HUES48 (cell line): Measurements from ENCODE around the gene MTG1.
"Not testable (repeated sequence)": the region's sequence is repeated elsewhere in the genome, so short reads cannot be mapped to it uniquely, and the experiment has no call there.

Source experiments
- H3K27ac ChIP-seq: one replicate; pipeline ENCODE4 v1.7.0; 2013; ENCODE audit warnings: low read depth, low read length, inconsistent platforms
- H3K27me3 ChIP-seq: 2 replicates; pipeline ENCODE4 v1.6.1; 2013; ENCODE audit warnings: mild to moderate bottlenecking, low read length; ENCODE audit not compliant: control insufficient read depth, insufficient read depth
- H3K36me3 ChIP-seq: 2 replicates; pipeline ENCODE4 v1.6.1; 2013; ENCODE audit warnings: low read length; ENCODE audit not compliant: control insufficient read depth, insufficient read depth
- H3K4me1 ChIP-seq: 2 replicates; pipeline ENCODE4 v1.6.1; 2013; ENCODE audit warnings: mild to moderate bottlenecking, low read length; ENCODE audit not compliant: control insufficient read depth, insufficient read depth
- H3K4me3 ChIP-seq: 2 replicates; pipeline ENCODE4 v1.5.1; 2013; ENCODE audit warnings: mild to moderate bottlenecking, low read depth, low read length
- H3K9ac ChIP-seq: 2 replicates; pipeline ENCODE4 v1.6.1; 2013; ENCODE audit warnings: mild to moderate bottlenecking, low read depth, low read length, moderate library complexity
- H3K9me3 ChIP-seq: 2 replicates; pipeline ENCODE4 v1.6.1; 2013; ENCODE audit warnings: low read length; ENCODE audit not compliant: control insufficient read depth, insufficient read depth

The MTG1 gene

GRCh38 chr10:133431888-133432613, 38.1 kb downstream of the MTG1 start:
- H3K36me3 ChIP-seq, H3K4me3 ChIP-seq, H3K9me3 ChIP-seq, H3K4me1 ChIP-seq, H3K9ac ChIP-seq, H3K27ac ChIP-seq, H3K27me3 ChIP-seq: not testable (repeated sequence)

DNA sequence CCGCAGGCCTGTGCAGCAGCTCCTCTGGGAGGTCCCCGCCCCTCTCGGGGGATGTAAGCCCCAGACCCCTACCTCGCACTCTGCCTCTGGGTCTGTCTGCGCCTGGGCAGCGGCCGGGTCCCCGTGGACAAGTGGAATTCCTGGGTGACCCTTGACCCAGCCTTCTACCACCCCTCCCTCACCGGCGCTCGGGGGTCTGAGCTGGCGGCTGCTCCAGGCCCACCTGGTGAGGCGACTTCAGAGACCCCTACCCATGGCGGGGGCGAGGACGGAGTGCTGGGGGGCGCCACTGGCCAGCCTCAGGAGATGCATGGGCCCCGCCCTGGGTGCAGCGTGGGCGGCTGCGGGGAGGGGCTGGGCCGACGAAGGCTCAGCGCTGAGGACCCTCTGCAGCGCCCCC, 38.8 kb downstream of the MTG1 start:
- not testable (repeated sequence) for H3K4me1 ChIP-seq, H3K27ac ChIP-seq, H3K27me3 ChIP-seq, H3K4me3 ChIP-seq, H3K9me3 ChIP-seq, H3K9ac ChIP-seq, H3K36me3 ChIP-seq

GRCh38 chr10:133438711-133439273, 44.8 kb downstream of the MTG1 start:
- Histone ChIP-seq H3K27me3 (no peaks in the 10 kb centered on the region), H3K9ac (no peak overlapping the region), H3K4me1 (no peaks in the 10 kb centered on the region), H3K4me3 (no peak overlapping the region), H3K9me3 (peaks cover 60% of the 10 kb centered on the region), H3K27ac (no peak overlapping the region), H3K36me3 (no peaks in the 10 kb centered on the region)

GRCh38 chr10:133439517-133440461, 45.8 kb downstream of the MTG1 start:
- no peaks in the 10 kb centered on the region for H3K36me3 ChIP-seq
- no peaks in the 10 kb centered on the region for H3K4me1 ChIP-seq
- H3K27me3 ChIP-seq = no peaks in the 10 kb centered on the region
- H3K9ac ChIP-seq = no peak overlapping the region
- peaks cover 64% of the 10 kb centered on the region for H3K9me3 ChIP-seq
- no peak overlapping the region; the same call in 1 of the 2 replicates for H3K4me3 ChIP-seq
- H3K27ac ChIP-seq = no peak overlapping the region

- peaks cover 73% of the 10 kb centered on the region for H3K9me3 ChIP-seq
Measured at GRCh38 chr10:133440633-133441285, 46.8 kb downstream of the MTG1 start.

DNA sequence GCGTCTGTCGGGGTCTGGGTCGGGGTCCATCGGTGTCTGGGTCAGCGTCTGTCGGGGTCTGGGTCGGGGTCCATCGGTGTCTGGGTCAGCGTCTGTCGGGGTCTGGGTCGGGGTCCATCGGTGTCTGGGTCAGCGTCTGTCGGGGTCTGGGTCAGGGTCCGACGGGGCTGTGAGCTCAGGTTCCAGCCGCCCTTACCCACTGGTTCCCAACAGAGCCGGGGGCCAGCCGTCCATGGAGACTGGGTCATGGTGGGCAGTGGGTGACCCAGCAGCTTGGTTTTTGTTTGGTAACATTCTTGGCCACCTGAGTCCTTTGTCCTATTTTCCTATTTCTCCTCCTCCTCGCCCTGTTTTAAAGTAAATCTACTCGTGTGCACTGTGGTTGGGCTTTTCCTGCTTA, 47.4 kb downstream of the MTG1 start:
- not testable (repeated sequence) for H3K4me1 ChIP-seq, H3K36me3 ChIP-seq, H3K9ac ChIP-seq, H3K4me3 ChIP-seq, H3K27ac ChIP-seq, H3K27me3 ChIP-seq
- peaks cover 73% of the 10 kb centered on the region for H3K9me3 ChIP-seq

More at GRCh38 chr10:133440633-133441285, 46.8 kb downstream of the MTG1 start:
- H3K36me3 ChIP-seq = no peaks in the 10 kb centered on the region
- no peaks in the 10 kb centered on the region for H3K4me1 ChIP-seq
- H3K27me3 ChIP-seq = no peaks in the 10 kb centered on the region
- no peak overlapping the region for H3K27ac ChIP-seq
- H3K4me3 ChIP-seq = no peak overlapping the region
- H3K9ac ChIP-seq = no peak overlapping the region

DNA sequence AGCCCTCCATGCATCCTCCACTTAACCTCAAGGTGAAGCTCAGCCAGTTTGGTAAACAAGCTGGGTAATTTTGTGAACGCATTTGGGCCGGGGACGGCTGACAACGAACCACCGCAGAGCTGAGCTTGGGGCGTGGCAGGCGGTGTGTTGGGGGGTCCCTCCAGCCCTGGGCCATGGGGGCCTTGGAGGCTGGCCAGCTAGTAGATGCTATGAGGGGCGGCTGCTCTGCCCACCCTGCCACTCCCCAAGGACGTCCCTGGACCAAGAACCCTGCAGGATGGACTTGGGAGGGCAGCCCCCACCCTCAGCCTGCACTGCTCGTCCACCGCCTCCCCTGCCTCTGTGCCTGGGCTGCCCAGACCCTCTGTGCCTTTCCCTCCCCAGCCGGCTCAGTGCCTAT, 47.8 kb downstream of the MTG1 start:
- H3K36me3 ChIP-seq = no peaks in the 10 kb centered on the region
- H3K27ac ChIP-seq = no peak overlapping the region
- H3K27me3 ChIP-seq = no peaks in the 10 kb centered on the region
- H3K4me1 ChIP-seq = no peaks in the 10 kb centered on the region
- H3K9ac ChIP-seq = no peak overlapping the region
- H3K4me3 ChIP-seq = no peak overlapping the region
- H3K9me3 ChIP-seq = peaks cover 75% of the 10 kb centered on the region

- Histone ChIP-seq H3K9ac (no peak overlapping the region), H3K36me3 (no peaks in the 10 kb centered on the region), H3K27me3 (no peaks in the 10 kb centered on the region), H3K9me3 (peaks cover 75% of the 10 kb centered on the region), H3K4me3 (no peak overlapping the region), H3K4me1 (no peaks in the 10 kb centered on the region), H3K27ac (no peak overlapping the region)
Measured at GRCh38 chr10:133442191-133442966, 48.4 kb downstream of the MTG1 start.

DNA sequence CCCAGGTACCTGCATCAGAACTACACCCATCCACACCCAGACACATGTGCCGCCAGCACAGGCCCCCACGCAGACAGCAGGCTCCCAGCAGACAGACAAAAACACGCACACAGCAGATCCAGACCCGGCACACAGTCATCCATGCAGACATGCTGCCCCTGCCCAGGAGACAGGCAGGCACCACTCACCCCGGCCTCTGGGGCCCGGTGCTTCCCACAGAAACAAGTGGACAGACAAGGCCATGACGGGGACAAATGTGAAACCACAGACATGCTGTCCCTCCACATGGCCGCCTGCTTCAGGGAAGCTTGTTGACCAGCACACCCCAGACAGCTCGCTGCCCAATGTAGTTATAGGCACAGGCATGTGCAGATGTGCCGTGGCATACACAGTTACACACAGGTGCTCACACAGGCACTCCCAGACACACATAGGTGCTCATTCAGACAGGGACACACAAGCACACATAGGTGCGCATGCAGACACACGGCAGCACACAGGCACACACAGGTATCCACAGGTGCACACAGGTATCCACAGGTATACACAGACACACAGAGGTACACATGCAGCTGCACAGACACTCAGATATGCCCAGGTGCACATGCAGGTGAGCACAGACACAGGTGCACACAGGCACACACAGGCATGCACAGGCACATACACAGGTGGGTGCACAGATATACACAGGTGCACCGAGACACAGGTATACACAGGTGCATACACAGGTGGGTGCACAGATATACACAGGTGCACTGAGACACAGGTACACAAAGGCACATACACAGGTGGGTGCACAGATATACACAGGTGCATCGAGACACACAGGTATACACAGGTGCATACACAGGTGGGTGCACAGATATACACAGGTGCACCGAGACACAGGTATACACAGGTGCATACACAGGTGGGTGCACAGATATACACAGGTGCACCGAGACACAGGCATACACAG, 49.3 kb downstream of the MTG1 start:
- H3K27me3 ChIP-seq = no peaks in the 10 kb centered on the region
- H3K4me1 ChIP-seq = no peaks in the 10 kb centered on the region
- H3K27ac ChIP-seq = no peak overlapping the region
- H3K4me3 ChIP-seq = no peak overlapping the region
- H3K36me3 ChIP-seq = no peaks in the 10 kb centered on the region
- no peak overlapping the region for H3K9ac ChIP-seq
- peaks cover 78% of the 10 kb centered on the region for H3K9me3 ChIP-seq
